GM12878 (cell line): ENCODE measurements around the gene GNG12. TPM values are rescaled to one million over a fixed set of nuclear protein-coding genes. Genes with fewer than 3 reads are reported as not detected.

Experiments used
- ASH2L ChIP-seq: fragments of 300-600, 200-600 bp; sonication (generic); IDR thresholded peaks from 2 replicates; pipeline ENCODE4 v1.6.1; 2017; ENCODE audit warnings: low read depth, mild to moderate bottlenecking, borderline replicate concordance
- BCL11A ChIP-seq: IDR thresholded peaks from 2 replicates; pipeline ENCODE4 v1.6.1; 2011; ENCODE audit warnings: low read depth, low read length
- BHLHE40 ChIP-seq, 2 experiments: fragments of 450-650 bp in 1 of 2; IDR thresholded peaks; 2 replicates each; pipeline ENCODE4 v1.6.1; 2011 to 2017; ENCODE audit warnings: low read depth in 2 of 2, borderline replicate concordance in 1 of 2, improper control_type of control experiment in 1 of 2, low read length in 1 of 2, mild to moderate bottlenecking in 1 of 2
- CBFB ChIP-seq: IDR thresholded peaks from 2 replicates; pipeline ENCODE4 v1.6.1; 2016; ENCODE audit warnings: antibody characterized with exemption, low read depth
- CHD2 ChIP-seq: IDR thresholded peaks from 2 replicates; pipeline ENCODE4 v1.6.1; 2011; ENCODE audit warnings: low read depth, low read length, improper control_type of control experiment, borderline replicate concordance
- CREB1 ChIP-seq: IDR thresholded peaks from 2 replicates; pipeline ENCODE4 v1.6.1; 2012; ENCODE audit warnings: low read depth, mild to moderate bottlenecking, inconsistent platforms
- DPF2 ChIP-seq: fragments of 450-650 bp; IDR thresholded peaks from 2 replicates; pipeline ENCODE4 v1.6.1; 2017; ENCODE audit warnings: mild to moderate bottlenecking
- EGR1 ChIP-seq, 2 experiments: IDR thresholded peaks; 1 replicate in 1 of 2; 2 replicates in 1 of 2; pipeline ENCODE4 v1.6.1; 2011 to 2012; ENCODE audit warnings: low read depth in 2 of 2, low read length in 2 of 2, borderline replicate concordance in 1 of 2, mild to moderate bottlenecking in 1 of 2, moderate library complexity in 1 of 2
- ELK1 ChIP-seq: IDR thresholded peaks from 2 replicates; pipeline ENCODE4 v1.6.1; 2012; ENCODE audit warnings: low read depth, low read length, improper control_type of control experiment
- ESRRA ChIP-seq: IDR thresholded peaks from 2 replicates; pipeline ENCODE4 v1.6.1; 2012; ENCODE audit warnings: mild to moderate bottlenecking, low read length, improper control_type of control experiment
- GATAD2B ChIP-seq: fragments of 450-650 bp; conservative IDR thresholded peaks from 2 replicates; pipeline ENCODE4 v1.6.1; 2017; ENCODE audit warnings: low read depth, mild to moderate bottlenecking, moderate library complexity
- JUNB ChIP-seq: IDR thresholded peaks from 2 replicates; pipeline ENCODE4 v1.6.1; 2016; ENCODE audit warnings: antibody characterized with exemption, mild to moderate bottlenecking
- JUND ChIP-seq: IDR thresholded peaks from 2 replicates; pipeline ENCODE4 v1.6.1; 2012; ENCODE audit warnings: low read depth, mild to moderate bottlenecking, low read length, improper control_type of control experiment, moderate library complexity
- MEF2A ChIP-seq: IDR thresholded peaks from 2 replicates; pipeline ENCODE4 v1.6.1; 2011; ENCODE audit warnings: low read depth, mild to moderate bottlenecking, low read length, moderate library complexity; ENCODE audit not compliant: insufficient read depth
- NR2C2 ChIP-seq: IDR thresholded peaks from 2 replicates; pipeline ENCODE4 v1.6.1; 2011; ENCODE audit warnings: borderline replicate concordance, low read depth; ENCODE audit not compliant: control insufficient read depth, insufficient read length
- PBX3 ChIP-seq: IDR thresholded peaks from 2 replicates; pipeline ENCODE4 v1.6.1; 2011; ENCODE audit warnings: mild to moderate bottlenecking, low read depth, low read length, moderate library complexity; ENCODE audit not compliant: insufficient replicate concordance
- POU2F2 ChIP-seq: IDR thresholded peaks from 3 replicates; pipeline ENCODE4 v1.6.1; 2011; ENCODE audit warnings: low read depth, mild to moderate bottlenecking, low read length, borderline replicate concordance
- RAD21 ChIP-seq: IDR thresholded peaks from 2 replicates; pipeline ENCODE4 v1.6.1; 2011; ENCODE audit warnings: mild to moderate bottlenecking, low read depth, low read length, moderate library complexity; ENCODE audit not compliant: insufficient read depth
- RB1 ChIP-seq: fragments of 450-650 bp; formaldehyde crosslinking; IDR thresholded peaks from 2 replicates; pipeline ENCODE4 v1.6.1; 2017; ENCODE audit warnings: mild to moderate bottlenecking, borderline replicate concordance
- RBBP5 ChIP-seq: fragments of 200-600 bp; sonication (generic); conservative IDR thresholded peaks from 2 replicates; pipeline ENCODE4 v1.6.1; 2016
- SMC3 ChIP-seq: IDR thresholded peaks from 2 replicates; pipeline ENCODE4 v1.6.1; 2011; ENCODE audit warnings: low read length, improper control_type of control experiment, borderline replicate concordance
- STAT3 ChIP-seq: IDR thresholded peaks from 2 replicates; pipeline ENCODE4 v1.6.1; 2011; ENCODE audit warnings: low read depth, low read length, improper control_type of control experiment
- SUZ12 ChIP-seq: fragments of 200-600 bp; sonication (generic); IDR thresholded peaks from one replicate; pipeline ENCODE4 v1.6.1; 2018; ENCODE audit warnings: antibody characterized with exemption, mild to moderate bottlenecking; ENCODE audit not compliant: unreplicated experiment
- TCF12 ChIP-seq: IDR thresholded peaks from 2 replicates; pipeline ENCODE4 v1.6.1; 2011; ENCODE audit warnings: low read depth, mild to moderate bottlenecking, low read length
- TCF7 ChIP-seq: IDR thresholded peaks from 2 replicates; pipeline ENCODE4 v1.6.1; 2014; ENCODE audit warnings: antibody characterized with exemption, borderline replicate concordance
- ZNF207 ChIP-seq: fragments of 450-650 bp; IDR thresholded peaks from 2 replicates; pipeline ENCODE4 v1.6.1; 2014; ENCODE audit warnings: antibody characterized with exemption, mild to moderate bottlenecking, borderline replicate concordance
- ZSCAN29 ChIP-seq: fragments of 450-650 bp; IDR thresholded peaks from 2 replicates; pipeline ENCODE4 v1.6.1; 2017; ENCODE audit warnings: mild to moderate bottlenecking, moderate library complexity
- polyA plus RNA-seq, 11 experiments: library from polyadenylated mRNA; depleted of rRNA in 4 of 11; unstranded in 6 of 11; stranded (reverse) in 5 of 11; fragments of >200 nt; fragmentation: Nextera tagmentation in 4 of 11; fragmentation: Illumina TruSeq in 1 of 11; extraction: Ambion mirVana in 4 of 11; extraction: Trizol in 1 of 11; gene quantifications; 1 replicate in 1 of 11; 2 replicates in 10 of 11; pipeline versions ENCODE4 v1.2.1 to v1.2.3, GENCODE V29; 2011 to 2016; ENCODE audit warnings: inconsistent platforms in 2 of 11, missing spikeins in 2 of 11, low read depth in 1 of 11
- total RNA-seq, 4 experiments: library from RNA; depleted of rRNA in 3 of 4; stranded (reverse); fragments of >200 nt in 3 of 4; fragmentation: Illumina TruSeq in 1 of 4; extraction: Trizol in 1 of 4; gene quantifications; 2 replicates each; pipeline versions ENCODE4 v1.2.1 to v1.2.3, GENCODE V29; 2013 to 2021

Gene GNG12
- total and polyA plus RNA-seq, 10 of the 15 experiments (the other 5 are each of a cell fraction or from before 2014, with no cell fraction given): 0.22 to 32.8 (median 0.35) TPM

GRCh38 chr1:67760030-67760821, 73.0 kb downstream of the GNG12 start (continued):
- peak; percentile 74 for TF ChIP-seq GATAD2B
- TF ChIP-seq CREB1: peak; percentile 88
- 0 out of 2 replicates have a peak, but pooled peaks have one; percentile 6 for TF ChIP-seq ASH2L
- TF ChIP-seq POU2F2: peak; percentile 99
- TF ChIP-seq STAT3: 0 out of 2 replicates have a peak, but pooled peaks have one; percentile 7
- TF ChIP-seq RBBP5: 0 out of 2 replicates have a peak, but pooled peaks have one; percentile 2
- TF ChIP-seq BHLHE40 (IDR thresholded peaks at IDR 0.05; ENCODE audit: borderline replicate concordance in 1 of 2, low read depth in 2 of 2, low read length in 1 of 2): peak; percentile 10 to 79; a peak in 2 of 4 replicates
- TF ChIP-seq ZNF207: no peak; the same call in 1 of the 2 replicates
- 0 out of 2 replicates have a peak, but pooled peaks have one; percentile 40 for TF ChIP-seq CBFB
- TF ChIP-seq PBX3: peak; percentile 15
- TF ChIP-seq RAD21: peak; percentile 85
- TF ChIP-seq SMC3: peak; percentile 86; the same call in 1 of the 2 replicates
- TF ChIP-seq MEF2A: 0 out of 2 replicates have a peak, but pooled peaks have one; percentile 13
- peak; percentile 88 for TF ChIP-seq CHD2
- TF ChIP-seq NR2C2: no peak
- TF ChIP-seq ZSCAN29: peak; percentile 65
- TF ChIP-seq TCF7: no peak
- peak; percentile 72 for TF ChIP-seq JUNB
- peak; percentile 85 for TF ChIP-seq BCL11A
- TF ChIP-seq JUND: peak; percentile 72; the same call in 1 of the 2 replicates
- 0 out of 2 replicates have a peak, but pooled peaks have one; percentile 28 for TF ChIP-seq RB1
- peak; percentile 96 for TF ChIP-seq TCF12
- TF ChIP-seq ELK1: no peak
- no peak for TF ChIP-seq EGR1 (IDR thresholded peaks at IDR 0.05; ENCODE audit: borderline replicate concordance in 1 of 2, low read depth in 2 of 2, low read length in 2 of 2)
- TF ChIP-seq ESRRA: 0 out of 2 replicates have a peak, but pooled peaks have one; percentile 12
- TF ChIP-seq DPF2: peak; percentile 98
- TF ChIP-seq SUZ12: no peak
